Measurements from ENCODE around the gene KCNH8.

GRCh38 chr3:19293295-19293694 lies 145.0 kb downstream of the KCNH8 start:
- TF ChIP-seq CTCF (IDR thresholded peaks at IDR 0.05; ENCODE audit: low read depth, low read length, missing input control) = no peak
- no peak for TF ChIP-seq MAX (IDR thresholded peaks at IDR 0.05)
- no peak for TF ChIP-seq FOXA2 (IDR thresholded peaks at IDR 0.05)
- no peak for TF ChIP-seq ZBTB33 (IDR thresholded peaks at IDR 0.05)
- TF ChIP-seq TAF1 (conservative IDR thresholded peaks at IDR 0.05) = no peak
- TF ChIP-seq YY1 (IDR thresholded peaks at IDR 0.05) = no peak
- TF ChIP-seq JUND (IDR thresholded peaks at IDR 0.05) = no peak
